ENCODE data around the gene KMT2B. TPM values are rescaled to one million over a fixed set of nuclear protein-coding genes. Genes with fewer than 3 reads are reported as not detected.

The KMT2B gene
- total and polyA plus RNA-seq, 9 of the 15 experiments (the other 6 are each of a cell fraction or from before 2014, with no cell fraction given) = 0.63 to 43.9 (median 8.1) TPM

DNA sequence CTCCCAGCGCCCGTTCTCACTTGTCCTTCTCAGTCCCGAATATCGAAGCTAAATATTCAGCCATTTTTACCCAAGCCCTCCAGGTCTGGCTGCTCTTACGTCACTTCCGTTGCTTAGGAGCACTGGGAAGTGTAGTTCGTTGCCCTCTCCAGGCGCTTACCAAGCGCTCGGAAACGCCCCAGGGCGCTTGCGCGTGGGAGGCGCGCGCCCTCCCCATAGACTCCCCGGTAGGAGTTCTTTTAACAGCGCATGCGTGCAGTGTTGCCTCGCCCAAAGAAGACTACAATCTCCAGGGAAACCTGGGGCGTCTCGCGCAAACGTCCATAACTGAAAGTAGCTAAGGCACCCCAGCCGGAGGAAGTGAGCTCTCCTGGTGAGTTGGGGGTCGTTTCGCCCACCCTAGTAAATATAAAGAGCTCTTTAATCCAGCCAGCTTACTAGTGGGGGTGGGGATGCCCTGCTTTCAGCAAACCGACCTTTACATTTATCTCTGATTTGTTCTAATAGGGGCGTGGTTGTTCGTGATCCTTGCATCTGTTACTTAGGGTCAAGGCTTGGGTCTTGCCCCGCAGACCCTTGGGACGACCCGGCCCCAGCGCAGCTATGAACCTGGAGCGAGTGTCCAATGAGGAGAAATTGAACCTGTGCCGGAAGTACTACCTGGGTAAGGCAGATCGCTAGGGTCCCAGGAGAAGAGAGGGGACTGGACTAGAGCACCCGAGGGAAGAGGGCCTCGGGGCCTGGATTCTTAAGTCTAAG is 27.7 kb downstream of the KMT2B start, which contains the start of the genes PSENEN and U2AF1L4 (continued):
- TF ChIP-seq MBD1 (CRISPR knock-in tag; IDR thresholded peaks at IDR 0.05) (no peak), JUND (IDR thresholded peaks at IDR 0.05; ENCODE audit: borderline replicate concordance, low read depth, low read length) (peak; percentile 85), JUND (tag; IDR thresholded peaks at IDR 0.05; ENCODE audit: borderline replicate concordance, low read depth, low read length) (peak; percentile 85; the same call in 1 of the 3 replicates), MLX (CRISPR knock-in tag; conservative IDR thresholded peaks at IDR 0.05) (no peak), NR2F6 (CRISPR knock-in tag; IDR thresholded peaks at IDR 0.05) (no peak), NELFE (IDR thresholded peaks at IDR 0.05; ENCODE audit: insufficient read depth, insufficient read length) (no peak), CHD2 (IDR thresholded peaks at IDR 0.05; ENCODE audit: low read depth, low read length) (peak; percentile 28; the same call in 1 of the 2 replicates), TOE1 (IDR thresholded peaks at IDR 0.05; ENCODE audit: borderline replicate concordance) (no peak), TOE1 (CRISPR knock-in tag; IDR thresholded peaks at IDR 0.05; ENCODE audit: borderline replicate concordance, low read depth) (no peak), KAT7 (CRISPR knock-in tag; IDR thresholded peaks at IDR 0.05; ENCODE audit: borderline replicate concordance) (no peak), POU5F1 (IDR thresholded peaks at IDR 0.05; ENCODE audit: borderline replicate concordance, low read depth, low read length, partially characterized antibody) (no peak), ZNF785 (CRISPR knock-in tag; IDR thresholded peaks at IDR 0.05) (no peak), PHB2 (IDR thresholded peaks at IDR 0.05; ENCODE audit: low read depth) (no peak), MAX (CRISPR knock-in tag; IDR thresholded peaks at IDR 0.05) (no peak), ARID2 (IDR thresholded peaks at IDR 0.05) (no peak)
- TF ChIP-seq, protein P1, sequence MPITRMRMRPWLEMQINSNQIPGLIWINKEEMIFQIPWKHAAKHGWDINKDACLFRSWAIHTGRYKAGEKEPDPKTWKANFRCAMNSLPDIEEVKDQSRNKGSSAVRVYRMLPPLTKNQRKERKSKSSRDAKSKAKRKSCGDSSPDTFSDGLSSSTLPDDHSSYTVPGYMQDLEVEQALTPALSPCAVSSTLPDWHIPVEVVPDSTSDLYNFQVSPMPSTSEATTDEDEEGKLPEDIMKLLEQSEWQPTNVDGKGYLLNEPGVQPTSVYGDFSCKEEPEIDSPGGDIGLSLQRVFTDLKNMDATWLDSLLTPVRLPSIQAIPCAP (CRISPR knock-in tag; IDR thresholded peaks at IDR 0.05; ENCODE audit: borderline replicate concordance) = 0 out of 2 replicates have a peak, but pooled peaks have one; percentile 43
- TF ChIP-seq, protein P2, sequence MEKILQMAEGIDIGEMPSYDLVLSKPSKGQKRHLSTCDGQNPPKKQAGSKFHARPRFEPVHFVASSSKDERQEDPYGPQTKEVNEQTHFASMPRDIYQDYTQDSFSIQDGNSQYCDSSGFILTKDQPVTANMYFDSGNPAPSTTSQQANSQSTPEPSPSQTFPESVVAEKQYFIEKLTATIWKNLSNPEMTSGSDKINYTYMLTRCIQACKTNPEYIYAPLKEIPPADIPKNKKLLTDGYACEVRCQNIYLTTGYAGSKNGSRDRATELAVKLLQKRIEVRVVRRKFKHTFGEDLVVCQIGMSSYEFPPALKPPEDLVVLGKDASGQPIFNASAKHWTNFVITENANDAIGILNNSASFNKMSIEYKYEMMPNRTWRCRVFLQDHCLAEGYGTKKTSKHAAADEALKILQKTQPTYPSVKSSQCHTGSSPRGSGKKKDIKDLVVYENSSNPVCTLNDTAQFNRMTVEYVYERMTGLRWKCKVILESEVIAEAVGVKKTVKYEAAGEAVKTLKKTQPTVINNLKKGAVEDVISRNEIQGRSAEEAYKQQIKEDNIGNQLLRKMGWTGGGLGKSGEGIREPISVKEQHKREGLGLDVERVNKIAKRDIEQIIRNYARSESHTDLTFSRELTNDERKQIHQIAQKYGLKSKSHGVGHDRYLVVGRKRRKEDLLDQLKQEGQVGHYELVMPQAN (IDR thresholded peaks at IDR 0.05; ENCODE audit: borderline replicate concordance) = peak; percentile 86
- TF ChIP-seq, protein P3, sequence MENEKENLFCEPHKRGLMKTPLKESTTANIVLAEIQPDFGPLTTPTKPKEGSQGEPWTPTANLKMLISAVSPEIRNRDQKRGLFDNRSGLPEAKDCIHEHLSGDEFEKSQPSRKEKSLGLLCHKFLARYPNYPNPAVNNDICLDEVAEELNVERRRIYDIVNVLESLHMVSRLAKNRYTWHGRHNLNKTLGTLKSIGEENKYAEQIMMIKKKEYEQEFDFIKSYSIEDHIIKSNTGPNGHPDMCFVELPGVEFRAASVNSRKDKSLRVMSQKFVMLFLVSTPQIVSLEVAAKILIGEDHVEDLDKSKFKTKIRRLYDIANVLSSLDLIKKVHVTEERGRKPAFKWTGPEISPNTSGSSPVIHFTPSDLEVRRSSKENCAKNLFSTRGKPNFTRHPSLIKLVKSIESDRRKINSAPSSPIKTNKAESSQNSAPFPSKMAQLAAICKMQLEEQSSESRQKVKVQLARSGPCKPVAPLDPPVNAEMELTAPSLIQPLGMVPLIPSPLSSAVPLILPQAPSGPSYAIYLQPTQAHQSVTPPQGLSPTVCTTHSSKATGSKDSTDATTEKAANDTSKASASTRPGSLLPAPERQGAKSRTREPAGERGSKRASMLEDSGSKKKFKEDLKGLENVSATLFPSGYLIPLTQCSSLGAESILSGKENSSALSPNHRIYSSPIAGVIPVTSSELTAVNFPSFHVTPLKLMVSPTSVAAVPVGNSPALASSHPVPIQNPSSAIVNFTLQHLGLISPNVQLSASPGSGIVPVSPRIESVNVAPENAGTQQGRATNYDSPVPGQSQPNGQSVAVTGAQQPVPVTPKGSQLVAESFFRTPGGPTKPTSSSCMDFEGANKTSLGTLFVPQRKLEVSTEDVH (IDR thresholded peaks at IDR 0.05; ENCODE audit: low read depth, partially characterized antibody) = no peak

All from K562 (cell line).